Transverse colon (tissue), 4 donors: ENCODE data around the gene OR56A3.

Experiments used
- POLR2A ChIP-seq: fragments of 450-650 bp; IDR thresholded peaks from one replicate; pipeline ENCODE4 v1.6.1; 2016; ENCODE audit warnings: antibody characterized with exemption, mild to moderate bottlenecking, moderate library complexity
- POLR2AphosphoS5 ChIP-seq, 3 donors: sonication (generic); formaldehyde crosslinking; IDR thresholded peaks; one replicate each; pipeline ENCODE4 v1.6.1; 2016; ENCODE audit warnings: antibody characterized with exemption in 3 of 3
- TF ChIP-seq, protein P1 (sequence below), 5 experiments: fragments of 200-600 bp in 3 of 5; fragments of 450-650 bp in 2 of 5; sonication (generic) in 3 of 5; IDR thresholded peaks; 1 replicate in 2 of 5; 2 replicates in 3 of 5; pipeline ENCODE4 v1.5.1; 2016 to 2017; ENCODE audit warnings: antibody characterized with exemption in 5 of 5, inconsistent platforms in 3 of 5, mild to moderate bottlenecking in 2 of 5, moderate library complexity in 1 of 5

DNA sequence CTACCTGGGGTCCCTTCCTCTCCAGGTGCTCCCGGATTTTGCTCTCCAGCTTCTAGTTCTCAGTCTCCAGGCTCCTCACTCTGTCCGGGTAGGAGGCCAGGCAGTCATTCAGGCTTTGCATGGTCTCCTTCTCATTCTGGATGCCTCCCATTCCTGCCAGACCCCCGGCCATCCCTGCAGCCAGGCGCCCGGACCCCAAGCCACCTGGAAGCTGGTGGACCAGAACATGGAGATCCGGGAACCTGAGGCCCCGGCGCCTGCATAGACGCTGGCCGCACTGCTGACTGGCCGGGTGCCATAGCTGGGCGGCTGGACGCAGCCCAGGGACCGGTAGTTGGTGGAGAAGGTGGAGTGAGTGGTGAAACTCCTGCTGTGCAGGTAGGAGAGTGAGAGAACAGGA is 52.7 kb downstream of the OR56A3 start:
- TF ChIP-seq, protein P1, sequence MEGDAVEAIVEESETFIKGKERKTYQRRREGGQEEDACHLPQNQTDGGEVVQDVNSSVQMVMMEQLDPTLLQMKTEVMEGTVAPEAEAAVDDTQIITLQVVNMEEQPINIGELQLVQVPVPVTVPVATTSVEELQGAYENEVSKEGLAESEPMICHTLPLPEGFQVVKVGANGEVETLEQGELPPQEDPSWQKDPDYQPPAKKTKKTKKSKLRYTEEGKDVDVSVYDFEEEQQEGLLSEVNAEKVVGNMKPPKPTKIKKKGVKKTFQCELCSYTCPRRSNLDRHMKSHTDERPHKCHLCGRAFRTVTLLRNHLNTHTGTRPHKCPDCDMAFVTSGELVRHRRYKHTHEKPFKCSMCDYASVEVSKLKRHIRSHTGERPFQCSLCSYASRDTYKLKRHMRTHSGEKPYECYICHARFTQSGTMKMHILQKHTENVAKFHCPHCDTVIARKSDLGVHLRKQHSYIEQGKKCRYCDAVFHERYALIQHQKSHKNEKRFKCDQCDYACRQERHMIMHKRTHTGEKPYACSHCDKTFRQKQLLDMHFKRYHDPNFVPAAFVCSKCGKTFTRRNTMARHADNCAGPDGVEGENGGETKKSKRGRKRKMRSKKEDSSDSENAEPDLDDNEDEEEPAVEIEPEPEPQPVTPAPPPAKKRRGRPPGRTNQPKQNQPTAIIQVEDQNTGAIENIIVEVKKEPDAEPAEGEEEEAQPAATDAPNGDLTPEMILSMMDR (IDR thresholded peaks at IDR 0.05) = no peak
- TF ChIP-seq POLR2A (no peak), POLR2AphosphoS5 (IDR thresholded peaks at IDR 0.05) (no peak)
